Measurements from ENCODE around the gene IL17F. TPM values are rescaled to one million over a fixed set of nuclear protein-coding genes. Genes with fewer than 3 reads are reported as not detected.

The IL17F gene
- total and polyA plus RNA-seq, 2 experiments from 2014 or later = not detected

- H4K20me1 ChIP-seq (replicated peaks; ENCODE audit: insufficient read depth) = peaks cover 22% of the 10 kb centered on the region
- no peak overlapping the region for H3K4me3 Mint-ChIP-seq
- H2AFZ ChIP-seq = no peak overlapping the region
- TF ChIP-seq CREB1 (CRISPR knock-in tag; IDR thresholded peaks at IDR 0.05; ENCODE audit: low read depth) (0 out of 2 replicates have a peak, but pooled peaks have one; percentile 21), EZH2 (IDR thresholded peaks at IDR 0.05; ENCODE audit: low read depth, unreplicated experiment) (no peak)
- peak overlapping the region; percentile 73 for H3K4me3 ChIP-seq
- peak; percentile 93 for DNase-seq (ENCODE audit: low spot score)
- peak; percentile 71 for ATAC-seq
- H3K4me1 Mint-ChIP-seq = peaks cover 20% of the 10 kb centered on the region
- H3K9me3 Mint-ChIP-seq = no peaks in the 10 kb centered on the region
- peak overlapping the region; percentile 79 for H3K27ac ChIP-seq (ENCODE audit: low read depth)
- peaks cover 20% of the 10 kb centered on the region; the same call in 1 of the 2 replicates for H3K4me1 ChIP-seq (ENCODE audit: insufficient read depth)
- H3K27me3 ChIP-seq (ENCODE audit: insufficient read depth) = no peaks in the 10 kb centered on the region
- peaks cover 53% of the 10 kb centered on the region for H3K79me2 ChIP-seq (replicated peaks; ENCODE audit: insufficient read depth)
- H3K4me2 ChIP-seq = peak overlapping the region; percentile 78
- H3K9me2 ChIP-seq (ENCODE audit: insufficient read depth) = no peaks in the 10 kb centered on the region
- peaks cover 6% of the 10 kb centered on the region for H3K27me3 Mint-ChIP-seq (ENCODE audit: insufficient read depth, low read depth, poor library complexity)
- peaks cover 48% of the 10 kb centered on the region for H3K36me3 Mint-ChIP-seq (ENCODE audit: low read depth)
- no peak overlapping the region for H3K27ac Mint-ChIP-seq
- no peaks in the 10 kb centered on the region for H3F3A ChIP-seq (replicated peaks; ENCODE audit: low read depth)
- peaks cover 38% of the 10 kb centered on the region for H3K36me3 ChIP-seq (ENCODE audit: insufficient read depth)
These were observed 39.8 kb upstream of the IL17F start for GRCh38 chr6:52284131-52284459.

DNA sequence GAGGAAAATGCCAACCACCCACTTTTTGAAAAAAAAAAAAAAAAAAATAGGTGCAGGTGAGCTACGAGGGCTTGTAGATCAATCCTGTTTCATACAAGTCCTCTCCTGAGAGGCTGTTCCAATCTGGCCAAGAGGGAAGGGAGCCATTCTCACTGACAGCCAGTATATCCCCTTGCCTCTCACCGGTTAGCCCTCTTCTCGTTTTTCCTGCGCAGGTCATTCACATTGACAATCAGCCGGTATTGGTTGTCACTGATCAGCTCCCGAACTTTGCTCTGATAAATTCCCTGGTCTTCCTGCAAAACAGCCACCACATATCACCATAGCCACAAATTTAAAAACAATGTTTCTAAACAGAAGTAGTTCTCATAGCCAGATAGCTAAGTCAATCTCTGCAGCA lies 38.8 kb upstream of the IL17F start:
- no peak overlapping the region for H2AFZ ChIP-seq
- peak overlapping the region; percentile 73 for H3K4me3 ChIP-seq
- Mint-ChIP-seq H3K4me3 (no peak overlapping the region), H3K36me3 (ENCODE audit: low read depth) (peaks cover 58% of the 10 kb centered on the region), H3K27me3 (ENCODE audit: insufficient read depth, low read depth, poor library complexity) (peaks cover 6% of the 10 kb centered on the region), H3K4me1 (peaks cover 20% of the 10 kb centered on the region), H3K9me3 (no peaks in the 10 kb centered on the region), H3K27ac (peak overlapping the region; percentile 68)
- H3K4me2 ChIP-seq = peak overlapping the region; percentile 78
- TF ChIP-seq ZNF331 (CRISPR knock-in tag; IDR thresholded peaks at IDR 0.05; ENCODE audit: low read depth) (no peak), JUNB (IDR thresholded peaks at IDR 0.05; ENCODE audit: unreplicated experiment) (no peak), ETS1 (IDR thresholded peaks at IDR 0.05) (no peak), CREB1 (CRISPR knock-in tag; IDR thresholded peaks at IDR 0.05; ENCODE audit: low read depth) (no peak), EZH2phosphoT487 (IDR thresholded peaks at IDR 0.05; ENCODE audit: unreplicated experiment) (no peak), ZNF114 (CRISPR knock-in tag; IDR thresholded peaks at IDR 0.05) (no peak)
- no peaks in the 10 kb centered on the region for H3K27me3 ChIP-seq (ENCODE audit: insufficient read depth)
- peaks cover 20% of the 10 kb centered on the region; the same call in 1 of the 2 replicates for H3K4me1 ChIP-seq (ENCODE audit: insufficient read depth)
- no peak for DNase-seq (ENCODE audit: low spot score)
- H4K20me1 ChIP-seq (replicated peaks; ENCODE audit: insufficient read depth) = peaks cover 26% of the 10 kb centered on the region
- peaks cover 63% of the 10 kb centered on the region for H3K79me2 ChIP-seq (replicated peaks; ENCODE audit: insufficient read depth)
- no peak overlapping the region for H3K27ac ChIP-seq (ENCODE audit: low read depth)
- ATAC-seq = no peak
- no peaks in the 10 kb centered on the region for H3F3A ChIP-seq (replicated peaks; ENCODE audit: low read depth)
- no peaks in the 10 kb centered on the region for H3K9me2 ChIP-seq (ENCODE audit: insufficient read depth)
- peaks cover 48% of the 10 kb centered on the region for H3K36me3 ChIP-seq (ENCODE audit: insufficient read depth)

DNA sequence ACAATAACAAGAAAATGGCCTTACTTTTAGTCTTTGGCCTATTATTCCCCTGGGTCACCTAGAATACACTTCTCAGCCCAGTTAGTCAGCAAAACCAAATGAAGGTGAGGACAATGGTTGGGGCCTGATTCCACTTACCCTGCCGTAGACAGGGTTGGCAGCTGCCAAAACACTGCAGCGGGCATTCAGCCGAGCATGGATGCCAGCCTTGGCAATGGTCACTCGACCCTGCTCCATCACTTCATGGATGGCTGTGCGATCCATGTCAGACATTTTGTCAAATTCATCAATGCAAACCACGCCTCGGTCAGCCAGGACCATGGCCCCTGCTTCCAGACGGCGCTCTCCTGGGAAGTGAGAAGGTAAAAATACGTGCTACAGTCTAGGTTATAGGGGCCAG lies 31.8 kb upstream of the IL17F start:
- Mint-ChIP-seq H3K9me3 (no peaks in the 10 kb centered on the region), H3K4me1 (no peaks in the 10 kb centered on the region), H3K27ac (no peak overlapping the region), H3K36me3 (ENCODE audit: low read depth) (peaks cover 99% of the 10 kb centered on the region), H3K4me3 (no peak overlapping the region), H3K27me3 (ENCODE audit: insufficient read depth, low read depth, poor library complexity) (no peaks in the 10 kb centered on the region)
- Histone ChIP-seq H4K20me1 (replicated peaks; ENCODE audit: insufficient read depth) (peaks cover 57% of the 10 kb centered on the region), H3K9me2 (ENCODE audit: insufficient read depth) (no peaks in the 10 kb centered on the region), H3K36me3 (ENCODE audit: insufficient read depth) (peaks cover 97% of the 10 kb centered on the region), H3F3A (replicated peaks; ENCODE audit: low read depth) (peaks cover 3% of the 10 kb centered on the region; the same call in 1 of the 2 replicates), H3K4me1 (ENCODE audit: insufficient read depth) (no peaks in the 10 kb centered on the region), H3K4me3 (no peak overlapping the region), H2AFZ (no peak overlapping the region), H3K79me2 (replicated peaks; ENCODE audit: insufficient read depth) (peaks cover 48% of the 10 kb centered on the region), H3K27ac (ENCODE audit: low read depth) (no peak overlapping the region), H3K27me3 (ENCODE audit: insufficient read depth) (no peaks in the 10 kb centered on the region), H3K4me2 (no peak overlapping the region)
- no peak for ATAC-seq
- no peak for DNase-seq (ENCODE audit: low spot score)
- TF ChIP-seq, protein P1, sequence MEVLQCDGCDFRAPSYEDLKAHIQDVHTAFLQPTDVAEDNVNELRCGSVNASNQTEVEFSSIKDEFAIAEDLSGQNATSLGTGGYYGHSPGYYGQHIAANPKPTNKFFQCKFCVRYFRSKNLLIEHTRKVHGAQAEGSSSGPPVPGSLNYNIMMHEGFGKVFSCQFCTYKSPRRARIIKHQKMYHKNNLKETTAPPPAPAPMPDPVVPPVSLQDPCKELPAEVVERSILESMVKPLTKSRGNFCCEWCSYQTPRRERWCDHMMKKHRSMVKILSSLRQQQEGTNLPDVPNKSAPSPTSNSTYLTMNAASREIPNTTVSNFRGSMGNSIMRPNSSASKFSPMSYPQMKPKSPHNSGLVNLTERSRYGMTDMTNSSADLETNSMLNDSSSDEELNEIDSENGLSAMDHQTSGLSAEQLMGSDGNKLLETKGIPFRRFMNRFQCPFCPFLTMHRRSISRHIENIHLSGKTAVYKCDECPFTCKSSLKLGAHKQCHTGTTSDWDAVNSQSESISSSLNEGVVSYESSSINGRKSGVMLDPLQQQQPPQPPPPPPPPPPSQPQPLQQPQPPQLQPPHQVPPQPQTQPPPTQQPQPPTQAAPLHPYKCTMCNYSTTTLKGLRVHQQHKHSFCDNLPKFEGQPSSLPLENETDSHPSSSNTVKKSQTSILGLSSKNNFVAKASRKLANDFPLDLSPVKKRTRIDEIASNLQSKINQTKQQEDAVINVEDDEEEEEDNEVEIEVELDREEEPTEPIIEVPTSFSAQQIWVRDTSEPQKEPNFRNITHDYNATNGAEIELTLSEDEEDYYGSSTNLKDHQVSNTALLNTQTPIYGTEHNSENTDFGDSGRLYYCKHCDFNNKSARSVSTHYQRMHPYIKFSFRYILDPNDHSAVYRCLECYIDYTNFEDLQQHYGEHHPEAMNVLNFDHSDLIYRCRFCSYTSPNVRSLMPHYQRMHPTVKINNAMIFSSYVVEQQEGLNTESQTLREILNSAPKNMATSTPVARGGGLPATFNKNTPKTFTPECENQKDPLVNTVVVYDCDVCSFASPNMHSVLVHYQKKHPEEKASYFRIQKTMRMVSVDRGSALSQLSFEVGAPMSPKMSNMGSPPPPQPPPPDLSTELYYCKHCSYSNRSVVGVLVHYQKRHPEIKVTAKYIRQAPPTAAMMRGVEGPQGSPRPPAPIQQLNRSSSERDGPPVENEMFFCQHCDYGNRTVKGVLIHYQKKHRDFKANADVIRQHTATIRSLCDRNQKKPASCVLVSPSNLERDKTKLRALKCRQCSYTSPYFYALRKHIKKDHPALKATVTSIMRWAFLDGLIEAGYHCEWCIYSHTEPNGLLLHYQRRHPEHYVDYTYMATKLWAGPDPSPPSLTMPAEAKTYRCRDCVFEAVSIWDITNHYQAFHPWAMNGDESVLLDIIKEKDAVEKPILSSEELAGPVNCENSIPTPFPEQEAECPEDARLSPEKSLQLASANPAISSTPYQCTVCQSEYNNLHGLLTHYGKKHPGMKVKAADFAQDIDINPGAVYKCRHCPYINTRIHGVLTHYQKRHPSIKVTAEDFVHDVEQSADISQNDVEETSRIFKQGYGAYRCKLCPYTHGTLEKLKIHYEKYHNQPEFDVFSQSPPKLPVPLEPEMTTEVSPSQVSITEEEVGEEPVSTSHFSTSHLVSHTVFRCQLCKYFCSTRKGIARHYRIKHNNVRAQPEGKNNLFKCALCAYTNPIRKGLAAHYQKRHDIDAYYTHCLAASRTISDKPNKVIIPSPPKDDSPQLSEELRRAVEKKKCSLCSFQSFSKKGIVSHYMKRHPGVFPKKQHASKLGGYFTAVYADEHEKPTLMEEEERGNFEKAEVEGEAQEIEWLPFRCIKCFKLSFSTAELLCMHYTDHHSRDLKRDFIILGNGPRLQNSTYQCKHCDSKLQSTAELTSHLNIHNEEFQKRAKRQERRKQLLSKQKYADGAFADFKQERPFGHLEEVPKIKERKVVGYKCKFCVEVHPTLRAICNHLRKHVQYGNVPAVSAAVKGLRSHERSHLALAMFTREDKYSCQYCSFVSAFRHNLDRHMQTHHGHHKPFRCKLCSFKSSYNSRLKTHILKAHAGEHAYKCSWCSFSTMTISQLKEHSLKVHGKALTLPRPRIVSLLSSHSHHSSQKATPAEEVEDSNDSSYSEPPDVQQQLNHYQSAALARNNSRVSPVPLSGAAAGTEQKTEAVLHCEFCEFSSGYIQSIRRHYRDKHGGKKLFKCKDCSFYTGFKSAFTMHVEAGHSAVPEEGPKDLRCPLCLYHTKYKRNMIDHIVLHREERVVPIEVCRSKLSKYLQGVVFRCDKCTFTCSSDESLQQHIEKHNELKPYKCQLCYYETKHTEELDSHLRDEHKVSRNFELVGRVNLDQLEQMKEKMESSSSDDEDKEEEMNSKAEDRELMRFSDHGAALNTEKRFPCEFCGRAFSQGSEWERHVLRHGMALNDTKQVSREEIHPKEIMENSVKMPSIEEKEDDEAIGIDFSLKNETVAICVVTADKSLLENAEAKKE (CRISPR knock-in tag; IDR thresholded peaks at IDR 0.05) = no peak
- TF ChIP-seq POLR2AphosphoS5 (IDR thresholded peaks at IDR 0.05; ENCODE audit: low read depth) (no peak), ZNF331 (CRISPR knock-in tag; IDR thresholded peaks at IDR 0.05; ENCODE audit: low read depth) (no peak), EZH2 (IDR thresholded peaks at IDR 0.05; ENCODE audit: low read depth, unreplicated experiment) (no peak)

Measured in GM23338 (cell line).